ENCODE measurements around the gene CHPF.

CHPF gene, protein sequence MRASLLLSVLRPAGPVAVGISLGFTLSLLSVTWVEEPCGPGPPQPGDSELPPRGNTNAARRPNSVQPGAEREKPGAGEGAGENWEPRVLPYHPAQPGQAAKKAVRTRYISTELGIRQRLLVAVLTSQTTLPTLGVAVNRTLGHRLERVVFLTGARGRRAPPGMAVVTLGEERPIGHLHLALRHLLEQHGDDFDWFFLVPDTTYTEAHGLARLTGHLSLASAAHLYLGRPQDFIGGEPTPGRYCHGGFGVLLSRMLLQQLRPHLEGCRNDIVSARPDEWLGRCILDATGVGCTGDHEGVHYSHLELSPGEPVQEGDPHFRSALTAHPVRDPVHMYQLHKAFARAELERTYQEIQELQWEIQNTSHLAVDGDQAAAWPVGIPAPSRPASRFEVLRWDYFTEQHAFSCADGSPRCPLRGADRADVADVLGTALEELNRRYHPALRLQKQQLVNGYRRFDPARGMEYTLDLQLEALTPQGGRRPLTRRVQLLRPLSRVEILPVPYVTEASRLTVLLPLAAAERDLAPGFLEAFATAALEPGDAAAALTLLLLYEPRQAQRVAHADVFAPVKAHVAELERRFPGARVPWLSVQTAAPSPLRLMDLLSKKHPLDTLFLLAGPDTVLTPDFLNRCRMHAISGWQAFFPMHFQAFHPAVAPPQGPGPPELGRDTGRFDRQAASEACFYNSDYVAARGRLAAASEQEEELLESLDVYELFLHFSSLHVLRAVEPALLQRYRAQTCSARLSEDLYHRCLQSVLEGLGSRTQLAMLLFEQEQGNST

DNA sequence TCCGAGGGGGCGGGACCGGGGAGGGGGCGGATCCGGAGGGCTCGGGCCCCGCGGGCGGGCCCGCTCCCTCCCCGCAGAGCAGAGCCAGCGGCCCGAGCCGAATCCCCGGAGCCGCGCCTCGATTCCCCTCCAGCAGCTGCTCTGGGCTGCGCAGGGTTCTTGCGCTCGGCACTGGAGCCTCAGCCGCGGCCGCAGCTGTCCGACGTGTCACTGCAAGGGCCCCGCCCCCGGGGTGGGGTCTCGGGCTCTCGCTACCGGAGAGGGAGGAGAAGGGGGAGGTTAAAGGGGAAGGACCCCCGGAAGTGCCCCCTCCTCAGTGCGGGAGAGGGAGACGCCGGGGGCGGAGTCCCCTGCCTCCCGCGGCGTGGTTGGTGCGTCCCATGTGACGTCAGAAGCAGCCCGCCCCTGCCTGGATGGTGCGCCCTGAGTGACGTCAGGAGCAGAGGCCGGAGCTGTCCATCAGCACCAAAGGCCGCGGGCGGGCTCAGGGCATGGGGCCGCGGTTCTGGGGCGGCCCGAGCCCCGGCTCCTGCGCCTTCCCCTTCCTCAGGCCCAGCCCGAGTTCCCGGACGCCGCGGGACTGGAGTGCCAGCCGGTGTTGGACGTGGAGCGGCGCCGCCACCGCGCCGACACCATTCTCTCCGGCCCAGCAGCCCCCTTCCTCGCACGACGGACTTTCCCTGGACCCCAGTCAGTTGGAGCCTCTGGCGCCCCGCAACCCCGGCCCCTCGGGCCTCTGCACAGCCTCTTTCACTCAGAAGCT is at the start of gene CHPF, which contains the start of gene TMEM198:
Gene CHPF, minus strand, starts transcription at position 214 of the 763 bp plus-strand sequence. CDS start 271 bp downstream, outside the sequence.
Gene TMEM198, plus strand, starts transcription at position 433 of the 763 bp plus-strand sequence. CDS start 700 bp downstream, outside the sequence.
- DNase-seq = peak; percentile 97

DNA sequence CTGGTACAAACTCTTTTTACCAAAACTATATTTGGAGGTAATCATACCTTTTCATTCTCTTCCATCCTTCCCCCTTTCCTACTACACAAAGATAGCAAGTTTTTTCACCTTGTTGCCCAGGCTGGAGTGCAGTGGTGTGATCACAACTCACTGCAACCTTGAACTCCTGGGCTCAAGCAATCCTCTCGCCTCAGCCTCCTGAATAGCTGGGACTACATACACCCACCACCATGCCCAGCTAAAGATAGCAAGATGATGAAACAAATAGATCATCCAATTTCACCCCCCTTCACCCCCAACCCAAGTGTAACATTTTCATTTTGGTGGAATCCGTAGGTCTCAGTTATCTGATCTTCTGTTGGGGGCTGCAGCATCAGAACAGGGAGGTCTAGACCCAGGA is 49.5 kb upstream of the CHPF start:
- DNase-seq = no peak

GRCh38 chr2:219592736-219593135 is 49.1 kb upstream of the CHPF start:
- DNase-seq = no peak

DNA sequence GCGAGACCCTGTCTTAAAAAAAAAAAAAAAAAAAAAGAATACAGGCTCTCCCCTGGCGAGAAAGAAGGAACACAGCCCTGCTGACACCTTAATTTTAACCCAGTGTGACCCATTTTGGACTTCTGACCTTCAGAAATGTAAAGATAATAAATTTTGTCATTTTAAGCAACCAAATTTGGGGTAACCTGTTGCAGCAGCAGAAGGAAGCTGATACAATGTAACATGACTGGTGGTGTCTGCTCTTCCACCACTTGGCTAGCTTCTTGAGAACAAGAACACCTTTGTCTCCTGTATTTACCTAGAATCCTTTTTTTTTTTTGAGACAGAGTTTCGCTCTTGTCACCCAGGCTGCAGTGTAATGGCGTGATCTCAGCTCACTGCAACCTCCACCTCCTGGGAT is 47.5 kb upstream of the CHPF start:
- DNase-seq = no peak

DNA sequence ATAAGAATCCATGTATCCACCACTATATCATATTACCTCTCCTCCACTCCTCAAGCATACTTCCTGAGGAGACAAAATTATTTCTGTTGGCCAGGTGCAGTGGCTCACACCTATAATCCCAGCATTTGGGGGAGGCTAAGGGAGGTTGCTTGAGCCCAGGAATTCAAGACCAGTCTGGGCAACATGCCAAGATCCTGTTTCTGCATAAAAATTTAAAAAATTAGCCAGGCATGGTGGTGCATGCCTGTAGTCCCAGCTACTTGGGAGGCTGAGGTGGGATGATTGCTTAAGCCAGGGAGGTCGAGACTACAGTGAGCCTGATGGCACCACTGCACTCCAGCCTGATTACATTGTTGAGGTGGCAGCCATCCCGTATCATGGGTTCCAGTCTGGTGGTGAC is 37.7 kb upstream of the CHPF start:
- DNase-seq = no peak

GRCh38 chr2:219578811-219579613 is 35.4 kb upstream of the CHPF start:
- no peak for DNase-seq

DNA sequence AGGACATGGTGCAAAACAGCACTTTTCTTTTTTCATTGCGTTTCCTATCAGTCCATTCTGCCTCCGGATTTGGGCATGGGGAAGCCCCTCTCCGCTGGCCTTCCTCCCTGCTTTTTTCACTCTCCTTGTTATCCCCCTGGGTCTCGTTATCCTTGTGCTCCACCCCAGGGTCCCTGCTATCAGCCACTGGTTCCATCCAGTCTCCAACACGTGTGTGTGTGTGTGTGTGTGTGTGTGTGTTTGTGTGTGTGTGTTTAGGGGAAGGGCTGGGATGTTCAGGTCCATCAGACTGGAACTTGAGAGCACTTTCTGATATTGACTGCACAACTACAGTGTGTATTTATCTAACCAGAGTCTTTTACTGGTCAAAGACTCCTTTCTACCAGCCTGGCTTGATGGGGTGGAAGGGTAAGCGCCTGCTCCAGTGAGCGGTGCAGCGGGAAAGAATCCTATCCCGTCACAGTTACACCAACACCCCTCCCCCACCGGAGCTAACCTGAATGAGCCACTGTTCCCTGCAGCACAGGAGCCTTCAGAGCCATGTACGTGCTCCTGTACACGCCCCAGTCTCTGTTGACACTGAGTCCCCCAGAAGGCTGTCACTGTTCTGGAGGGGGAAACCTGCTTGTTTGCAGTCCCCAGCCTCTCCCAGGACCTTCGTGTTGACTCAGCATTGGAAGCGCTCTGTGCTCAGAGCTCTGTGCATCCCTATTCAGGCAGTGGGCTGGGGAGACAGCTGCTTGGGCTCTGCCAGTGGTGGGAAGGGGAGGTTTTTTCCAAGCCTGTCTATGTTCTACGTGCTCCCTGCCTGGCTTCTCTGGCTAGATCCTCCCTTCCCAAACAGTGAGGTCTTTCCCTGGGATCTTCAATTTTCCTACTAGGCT is 33.1 kb upstream of the CHPF start:
- DNase-seq = no peak

DNA sequence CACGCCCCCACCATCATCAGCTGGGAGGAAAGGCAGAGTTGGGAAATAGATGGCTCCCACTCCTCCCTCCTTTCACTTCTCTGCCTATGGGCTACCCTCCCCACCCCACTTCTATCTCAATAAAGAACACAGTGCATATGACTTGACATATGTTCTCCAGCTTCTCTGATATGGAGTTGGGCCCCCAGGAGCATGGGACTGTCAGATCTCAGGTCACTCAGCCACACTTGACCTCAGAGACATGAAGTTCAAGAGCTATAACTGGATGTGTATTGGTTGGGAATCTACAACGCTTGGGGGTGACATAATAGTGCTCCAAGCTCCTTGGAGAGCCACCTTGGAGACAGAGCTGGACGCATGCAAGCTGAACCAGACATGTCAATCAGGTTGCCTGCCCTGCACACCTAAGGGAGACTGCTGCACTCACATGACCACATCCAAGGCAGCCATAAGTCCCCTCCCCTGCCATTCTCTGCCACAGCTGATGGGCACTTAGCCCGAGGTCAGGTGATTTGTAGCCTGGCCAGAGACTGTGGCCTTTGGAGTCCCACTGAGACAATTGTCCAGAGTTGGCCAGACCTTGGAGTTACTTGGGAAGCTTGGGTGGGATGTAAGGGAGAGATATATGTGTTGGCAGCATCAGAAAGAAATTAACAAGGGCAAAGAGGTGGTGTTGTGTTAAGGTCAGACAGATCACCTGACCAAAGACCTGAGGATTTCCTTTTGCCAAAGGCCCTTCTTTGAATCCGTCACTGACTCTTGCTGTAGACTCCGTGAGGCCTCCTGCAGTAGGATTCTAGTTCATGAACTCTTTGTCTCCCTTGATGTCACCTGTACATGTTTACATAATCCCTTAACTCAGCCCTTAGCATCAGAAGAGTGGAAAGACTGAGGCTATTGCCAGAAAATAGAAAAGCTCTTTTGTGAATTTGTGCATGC is 32.2 kb upstream of the CHPF start:
- no peak for DNase-seq

DNA sequence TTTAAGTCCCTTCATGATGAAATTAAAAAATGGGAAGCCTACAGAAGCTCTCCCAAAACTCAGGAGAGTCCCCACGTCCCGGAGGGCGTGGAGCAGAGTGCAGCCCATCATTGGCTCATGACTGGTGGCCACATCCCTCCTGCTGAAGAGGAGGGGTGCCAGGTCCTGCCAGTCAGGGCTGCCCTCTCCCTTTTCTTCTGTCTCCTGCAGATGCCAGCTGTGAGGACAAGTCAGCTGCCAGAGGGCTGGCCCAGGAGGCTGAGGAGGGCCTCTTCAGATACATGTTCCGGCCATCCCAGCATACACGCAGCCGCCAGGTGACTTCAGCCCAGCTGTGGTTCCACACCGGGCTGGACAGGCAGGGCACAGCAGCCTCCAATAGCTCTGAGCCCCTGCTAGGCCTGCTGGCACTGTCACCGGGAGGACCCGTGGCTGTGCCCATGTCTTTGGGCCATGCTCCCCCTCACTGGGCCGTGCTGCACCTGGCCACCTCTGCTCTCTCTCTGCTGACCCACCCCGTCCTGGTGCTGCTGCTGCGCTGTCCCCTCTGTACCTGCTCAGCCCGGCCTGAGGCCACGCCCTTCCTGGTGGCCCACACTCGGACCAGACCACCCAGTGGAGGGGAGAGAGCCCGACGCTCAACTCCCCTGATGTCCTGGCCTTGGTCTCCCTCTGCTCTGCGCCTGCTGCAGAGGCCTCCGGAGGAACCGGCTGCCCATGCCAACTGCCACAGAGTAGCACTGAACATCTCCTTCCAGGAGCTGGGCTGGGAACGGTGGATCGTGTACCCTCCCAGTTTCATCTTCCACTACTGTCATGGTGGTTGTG is 31.1 kb upstream of the CHPF start:
- no peak for DNase-seq

DNA sequence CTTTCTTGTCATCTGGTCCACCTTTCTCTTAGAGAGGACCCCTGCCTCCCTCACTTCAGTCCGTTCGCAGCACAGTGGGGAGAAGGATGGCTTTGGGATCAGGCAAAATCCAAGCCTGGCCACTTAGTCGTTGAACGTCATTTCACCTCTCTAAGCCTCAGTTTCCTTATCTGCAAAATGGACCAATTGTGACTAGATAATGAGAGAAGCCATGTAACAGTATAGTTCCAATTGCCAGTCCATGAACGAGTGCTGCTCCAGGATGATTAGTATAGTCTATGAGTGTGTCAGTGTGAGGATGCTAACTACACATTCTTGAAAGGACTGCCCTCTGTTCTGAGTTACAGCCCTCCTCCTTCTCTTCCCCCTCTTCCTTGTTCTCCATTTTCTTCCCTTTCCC is 29.6 kb upstream of the CHPF start:
- DNase-seq = no peak

GRCh38 chr2:219572237-219573001 is 28.8 kb upstream of the CHPF start, which contains the start of gene INHA:
TSS of gene INHA (plus strand) at chr2:219572310. CDS start at chr2:219572375, 65 bp downstream.
- DNase-seq = no peak

GRCh38 chr2:219571311-219572236 is 28.0 kb upstream of the CHPF start, which contains the start of gene OBSL1:
TSS of gene OBSL1 (minus strand) at chr2:219571539. CDS start at chr2:219571232, 307 bp downstream.
- DNase-seq = no peak

GRCh38 chr2:219570924-219571310 is 27.3 kb upstream of the CHPF start:
- DNase-seq = no peak

GRCh38 chr2:219570194-219570923 is 26.8 kb upstream of the CHPF start:
- no peak for DNase-seq

- DNase-seq = no peak
Measured at GRCh38 chr2:219569635-219570034, 26.0 kb upstream of the CHPF start.

GRCh38 chr2:219569041-219569440 is 25.4 kb upstream of the CHPF start:
- no peak for DNase-seq

Measured in activated effector memory CD4-positive, alpha-beta T cell treated with anti-CD3 and anti-CD28 coated beads, Interleukin-2, amount 50 U/mL, for 16 hours (primary cell).